ENCODE results near the gene SNCAIP.

DNA sequence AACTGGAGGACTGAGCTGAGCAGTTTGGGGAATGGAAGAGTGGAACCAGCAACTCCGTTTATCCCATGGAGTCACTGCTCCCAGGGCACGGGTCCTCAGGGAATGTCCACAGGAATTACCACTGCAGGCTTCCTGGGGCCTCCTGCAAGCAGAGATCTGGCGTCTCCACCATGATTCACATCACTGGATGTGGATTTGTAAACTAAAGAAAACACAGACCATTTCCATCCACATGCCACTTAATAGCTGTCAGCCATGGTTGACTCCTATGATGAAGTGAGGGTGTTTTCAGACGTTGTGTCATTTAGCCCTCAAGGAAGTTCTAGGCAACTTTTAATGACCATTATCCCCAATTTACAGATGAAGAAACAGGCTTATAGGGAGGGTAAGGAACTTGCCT, 30.2 kb downstream of the SNCAIP start:
- TF ChIP-seq RAD21 (CRISPR knock-in tag; conservative IDR thresholded peaks at IDR 0.05 in 1 of 2, IDR thresholded peaks at IDR 0.05 in 1 of 2) (no peak), ZBTB7A (IDR thresholded peaks at IDR 0.05; ENCODE audit: borderline replicate concordance, control insufficient read depth, low read depth, low read length) (no peak)
